ENCODE measurements around the gene ILRUN. TPM values are rescaled to one million over a fixed set of nuclear protein-coding genes. Genes with fewer than 3 reads are reported as not detected.

ILRUN gene
- polyA plus RNA-seq, 1 of the 3 experiments (the other 2 are of a cell fraction) = 19.5 TPM

GRCh38 chr6:34689742-34690141, 6.8 kb downstream of the ILRUN start:
- no peak overlapping the region for H2AFZ ChIP-seq (ENCODE audit: low read depth)
- no peak overlapping the region for H3K27ac ChIP-seq (ENCODE audit: low read depth in 2 of 2, low read length in 1 of 2)
- POLR2A ChIA-PET = no interaction called here
- H3K36me3 ChIP-seq (replicated peaks in 1 of 2; ENCODE audit: control insufficient read depth in 1 of 2, insufficient read depth in 2 of 2, low read length in 1 of 2) = peaks cover 0 to 8% of the 10 kb centered on the region in 2 experiments
- H3K9ac ChIP-seq = no peak overlapping the region
- TF ChIP-seq, protein P1, sequence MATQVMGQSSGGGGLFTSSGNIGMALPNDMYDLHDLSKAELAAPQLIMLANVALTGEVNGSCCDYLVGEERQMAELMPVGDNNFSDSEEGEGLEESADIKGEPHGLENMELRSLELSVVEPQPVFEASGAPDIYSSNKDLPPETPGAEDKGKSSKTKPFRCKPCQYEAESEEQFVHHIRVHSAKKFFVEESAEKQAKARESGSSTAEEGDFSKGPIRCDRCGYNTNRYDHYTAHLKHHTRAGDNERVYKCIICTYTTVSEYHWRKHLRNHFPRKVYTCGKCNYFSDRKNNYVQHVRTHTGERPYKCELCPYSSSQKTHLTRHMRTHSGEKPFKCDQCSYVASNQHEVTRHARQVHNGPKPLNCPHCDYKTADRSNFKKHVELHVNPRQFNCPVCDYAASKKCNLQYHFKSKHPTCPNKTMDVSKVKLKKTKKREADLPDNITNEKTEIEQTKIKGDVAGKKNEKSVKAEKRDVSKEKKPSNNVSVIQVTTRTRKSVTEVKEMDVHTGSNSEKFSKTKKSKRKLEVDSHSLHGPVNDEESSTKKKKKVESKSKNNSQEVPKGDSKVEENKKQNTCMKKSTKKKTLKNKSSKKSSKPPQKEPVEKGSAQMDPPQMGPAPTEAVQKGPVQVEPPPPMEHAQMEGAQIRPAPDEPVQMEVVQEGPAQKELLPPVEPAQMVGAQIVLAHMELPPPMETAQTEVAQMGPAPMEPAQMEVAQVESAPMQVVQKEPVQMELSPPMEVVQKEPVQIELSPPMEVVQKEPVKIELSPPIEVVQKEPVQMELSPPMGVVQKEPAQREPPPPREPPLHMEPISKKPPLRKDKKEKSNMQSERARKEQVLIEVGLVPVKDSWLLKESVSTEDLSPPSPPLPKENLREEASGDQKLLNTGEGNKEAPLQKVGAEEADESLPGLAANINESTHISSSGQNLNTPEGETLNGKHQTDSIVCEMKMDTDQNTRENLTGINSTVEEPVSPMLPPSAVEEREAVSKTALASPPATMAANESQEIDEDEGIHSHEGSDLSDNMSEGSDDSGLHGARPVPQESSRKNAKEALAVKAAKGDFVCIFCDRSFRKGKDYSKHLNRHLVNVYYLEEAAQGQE (IDR thresholded peaks at IDR 0.05; ENCODE audit: low read depth, low read length) = no peak
- TF ChIP-seq, protein P2, sequence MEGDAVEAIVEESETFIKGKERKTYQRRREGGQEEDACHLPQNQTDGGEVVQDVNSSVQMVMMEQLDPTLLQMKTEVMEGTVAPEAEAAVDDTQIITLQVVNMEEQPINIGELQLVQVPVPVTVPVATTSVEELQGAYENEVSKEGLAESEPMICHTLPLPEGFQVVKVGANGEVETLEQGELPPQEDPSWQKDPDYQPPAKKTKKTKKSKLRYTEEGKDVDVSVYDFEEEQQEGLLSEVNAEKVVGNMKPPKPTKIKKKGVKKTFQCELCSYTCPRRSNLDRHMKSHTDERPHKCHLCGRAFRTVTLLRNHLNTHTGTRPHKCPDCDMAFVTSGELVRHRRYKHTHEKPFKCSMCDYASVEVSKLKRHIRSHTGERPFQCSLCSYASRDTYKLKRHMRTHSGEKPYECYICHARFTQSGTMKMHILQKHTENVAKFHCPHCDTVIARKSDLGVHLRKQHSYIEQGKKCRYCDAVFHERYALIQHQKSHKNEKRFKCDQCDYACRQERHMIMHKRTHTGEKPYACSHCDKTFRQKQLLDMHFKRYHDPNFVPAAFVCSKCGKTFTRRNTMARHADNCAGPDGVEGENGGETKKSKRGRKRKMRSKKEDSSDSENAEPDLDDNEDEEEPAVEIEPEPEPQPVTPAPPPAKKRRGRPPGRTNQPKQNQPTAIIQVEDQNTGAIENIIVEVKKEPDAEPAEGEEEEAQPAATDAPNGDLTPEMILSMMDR (IDR thresholded peaks at IDR 0.05) = no peak
- TF ChIP-seq SMC3 (IDR thresholded peaks at IDR 0.05; ENCODE audit: low read depth, low read length) (no peak), EZH2phosphoT487 (IDR thresholded peaks at IDR 0.05; ENCODE audit: borderline replicate concordance, low read depth) (no peak), EP300 (IDR thresholded peaks at IDR 0.05; ENCODE audit: borderline replicate concordance in 1 of 2, low read depth in 1 of 2, low read length in 1 of 2) (no peak), FOXM1 (IDR thresholded peaks at IDR 0.05; ENCODE audit: low read depth) (no peak), NFIC (IDR thresholded peaks at IDR 0.05; ENCODE audit: borderline replicate concordance) (no peak), TAF1 (IDR thresholded peaks at IDR 0.05; ENCODE audit: borderline replicate concordance, low read depth, low read length) (no peak), RFX5 (IDR thresholded peaks at IDR 0.05; ENCODE audit: low read length) (no peak), IRF3 (IDR thresholded peaks at IDR 0.05; ENCODE audit: low read depth, low read length) (no peak), PBX3 (IDR thresholded peaks at IDR 0.05) (no peak), MEF2A (IDR thresholded peaks at IDR 0.05; ENCODE audit: borderline replicate concordance, low read depth) (no peak), JUND (IDR thresholded peaks at IDR 0.05) (no peak), GATA2 (CRISPR knock-in tag; IDR thresholded peaks at IDR 0.05) (no peak), TEAD4 (IDR thresholded peaks at IDR 0.05; ENCODE audit: borderline replicate concordance, insufficient read depth) (no peak), MXI1 (IDR thresholded peaks at IDR 0.05; ENCODE audit: low read depth, low read length) (no peak), RAD21 (IDR thresholded peaks at IDR 0.05; ENCODE audit: low read length) (no peak), FOXJ3 (CRISPR knock-in tag; IDR thresholded peaks at IDR 0.05) (no peak), ELF1 (IDR thresholded peaks at IDR 0.05) (no peak)
- TF ChIP-seq, protein P3, sequence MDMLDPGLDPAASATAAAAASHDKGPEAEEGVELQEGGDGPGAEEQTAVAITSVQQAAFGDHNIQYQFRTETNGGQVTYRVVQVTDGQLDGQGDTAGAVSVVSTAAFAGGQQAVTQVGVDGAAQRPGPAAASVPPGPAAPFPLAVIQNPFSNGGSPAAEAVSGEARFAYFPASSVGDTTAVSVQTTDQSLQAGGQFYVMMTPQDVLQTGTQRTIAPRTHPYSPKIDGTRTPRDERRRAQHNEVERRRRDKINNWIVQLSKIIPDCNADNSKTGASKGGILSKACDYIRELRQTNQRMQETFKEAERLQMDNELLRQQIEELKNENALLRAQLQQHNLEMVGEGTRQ (IDR thresholded peaks at IDR 0.05; ENCODE audit: borderline replicate concordance, low read depth, low read length) = no peak
- no peak overlapping the region for H3K4me3 ChIP-seq (ENCODE audit: low read depth in 2 of 2, low read length in 1 of 2)
- no peak for DNase-seq
- no peaks in the 10 kb centered on the region for H3K9me2 ChIP-seq
- no peaks in the 10 kb centered on the region for H3K27me3 ChIP-seq (ENCODE audit: insufficient read depth)
- peaks cover 37% of the 10 kb centered on the region for H4K20me1 ChIP-seq (ENCODE audit: insufficient read depth)
- H3K79me2 ChIP-seq (ENCODE audit: insufficient read depth) = peaks cover 94% of the 10 kb centered on the region
- H3F3A ChIP-seq (replicated peaks; ENCODE audit: insufficient read depth) = peaks cover 3% of the 10 kb centered on the region
- CTCF ChIA-PET = no interaction called here
- no peak overlapping the region for H3K4me2 ChIP-seq
- no peaks in the 10 kb centered on the region for H3K9me3 ChIP-seq
- peaks cover 2 to 9% of the 10 kb centered on the region in 2 experiments; a peak in 2 of 4 replicates for H3K4me1 ChIP-seq (ENCODE audit: control insufficient read depth in 1 of 2, insufficient read depth in 2 of 2, low read depth in 1 of 2, low read length in 1 of 2)
